HEK293 (cell line): ENCODE data around the gene AKAP12.

ENCODE experiments used
- BCL11A ChIP-seq: fragments of 450-650 bp; formaldehyde crosslinking; IDR thresholded peaks from 2 replicates; pipeline ENCODE4 v1.5.1; 2016; ENCODE audit warnings: low read depth, missing biosample characterization, missing genetic modification characterization
- KLF8 ChIP-seq: fragments of 450-650 bp; formaldehyde crosslinking; IDR thresholded peaks from 2 replicates; pipeline ENCODE4 v1.5.1; 2016; ENCODE audit warnings: missing biosample characterization, missing genetic modification characterization
- ZNF707 ChIP-seq: fragments of 450-650 bp; formaldehyde crosslinking; IDR thresholded peaks from 2 replicates; pipeline ENCODE4 v1.5.1; 2016; ENCODE audit warnings: missing biosample characterization, missing genetic modification characterization
- ZNF747 ChIP-seq: fragments of 450-650 bp; formaldehyde crosslinking; IDR thresholded peaks from 2 replicates; pipeline ENCODE4 v1.5.1; 2016; ENCODE audit warnings: missing biosample characterization, missing genetic modification characterization
- TF ChIP-seq, protein P1 (sequence below): fragments of 450-650 bp; formaldehyde crosslinking; IDR thresholded peaks from 2 replicates; pipeline ENCODE4 v1.5.1; 2016; ENCODE audit warnings: missing biosample characterization, missing genetic modification characterization
- TF ChIP-seq, protein P2 (sequence below): IDR thresholded peaks from 2 replicates; pipeline ENCODE4 v1.6.1; 2011; ENCODE audit warnings: mild to moderate bottlenecking, low read depth, low read length, borderline replicate concordance
- TF ChIP-seq, protein P3 (sequence below): fragments of 450-650 bp; formaldehyde crosslinking; IDR thresholded peaks from 2 replicates; pipeline ENCODE4 v1.5.1; 2016; ENCODE audit warnings: missing biosample characterization, missing genetic modification characterization
- TF ChIP-seq, protein P4 (sequence below): fragments of 450-650 bp; formaldehyde crosslinking; IDR thresholded peaks from 2 replicates; pipeline ENCODE4 v1.5.1; 2016; ENCODE audit warnings: missing biosample characterization, missing genetic modification characterization
- TF ChIP-seq, protein P5 (sequence below): fragments of 450-650 bp; formaldehyde crosslinking; conservative IDR thresholded peaks from 2 replicates; pipeline ENCODE4 v1.5.1; 2016; ENCODE audit warnings: low read depth, missing biosample characterization, missing genetic modification characterization

GRCh38 chr6:151297886-151298285, 58.1 kb downstream of the AKAP12 start:
- TF ChIP-seq, protein P1, sequence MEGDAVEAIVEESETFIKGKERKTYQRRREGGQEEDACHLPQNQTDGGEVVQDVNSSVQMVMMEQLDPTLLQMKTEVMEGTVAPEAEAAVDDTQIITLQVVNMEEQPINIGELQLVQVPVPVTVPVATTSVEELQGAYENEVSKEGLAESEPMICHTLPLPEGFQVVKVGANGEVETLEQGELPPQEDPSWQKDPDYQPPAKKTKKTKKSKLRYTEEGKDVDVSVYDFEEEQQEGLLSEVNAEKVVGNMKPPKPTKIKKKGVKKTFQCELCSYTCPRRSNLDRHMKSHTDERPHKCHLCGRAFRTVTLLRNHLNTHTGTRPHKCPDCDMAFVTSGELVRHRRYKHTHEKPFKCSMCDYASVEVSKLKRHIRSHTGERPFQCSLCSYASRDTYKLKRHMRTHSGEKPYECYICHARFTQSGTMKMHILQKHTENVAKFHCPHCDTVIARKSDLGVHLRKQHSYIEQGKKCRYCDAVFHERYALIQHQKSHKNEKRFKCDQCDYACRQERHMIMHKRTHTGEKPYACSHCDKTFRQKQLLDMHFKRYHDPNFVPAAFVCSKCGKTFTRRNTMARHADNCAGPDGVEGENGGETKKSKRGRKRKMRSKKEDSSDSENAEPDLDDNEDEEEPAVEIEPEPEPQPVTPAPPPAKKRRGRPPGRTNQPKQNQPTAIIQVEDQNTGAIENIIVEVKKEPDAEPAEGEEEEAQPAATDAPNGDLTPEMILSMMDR (tag by site-specific recombination) = no peak
- TF ChIP-seq KLF8 (tag by site-specific recombination) (no peak), ZNF747 (tag by site-specific recombination) (no peak), ZNF707 (tag by site-specific recombination) (no peak), BCL11A (tag by site-specific recombination) (no peak)
- TF ChIP-seq, protein P2, sequence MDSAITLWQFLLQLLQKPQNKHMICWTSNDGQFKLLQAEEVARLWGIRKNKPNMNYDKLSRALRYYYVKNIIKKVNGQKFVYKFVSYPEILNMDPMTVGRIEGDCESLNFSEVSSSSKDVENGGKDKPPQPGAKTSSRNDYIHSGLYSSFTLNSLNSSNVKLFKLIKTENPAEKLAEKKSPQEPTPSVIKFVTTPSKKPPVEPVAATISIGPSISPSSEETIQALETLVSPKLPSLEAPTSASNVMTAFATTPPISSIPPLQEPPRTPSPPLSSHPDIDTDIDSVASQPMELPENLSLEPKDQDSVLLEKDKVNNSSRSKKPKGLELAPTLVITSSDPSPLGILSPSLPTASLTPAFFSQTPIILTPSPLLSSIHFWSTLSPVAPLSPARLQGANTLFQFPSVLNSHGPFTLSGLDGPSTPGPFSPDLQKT = no peak
- TF ChIP-seq, protein P3, sequence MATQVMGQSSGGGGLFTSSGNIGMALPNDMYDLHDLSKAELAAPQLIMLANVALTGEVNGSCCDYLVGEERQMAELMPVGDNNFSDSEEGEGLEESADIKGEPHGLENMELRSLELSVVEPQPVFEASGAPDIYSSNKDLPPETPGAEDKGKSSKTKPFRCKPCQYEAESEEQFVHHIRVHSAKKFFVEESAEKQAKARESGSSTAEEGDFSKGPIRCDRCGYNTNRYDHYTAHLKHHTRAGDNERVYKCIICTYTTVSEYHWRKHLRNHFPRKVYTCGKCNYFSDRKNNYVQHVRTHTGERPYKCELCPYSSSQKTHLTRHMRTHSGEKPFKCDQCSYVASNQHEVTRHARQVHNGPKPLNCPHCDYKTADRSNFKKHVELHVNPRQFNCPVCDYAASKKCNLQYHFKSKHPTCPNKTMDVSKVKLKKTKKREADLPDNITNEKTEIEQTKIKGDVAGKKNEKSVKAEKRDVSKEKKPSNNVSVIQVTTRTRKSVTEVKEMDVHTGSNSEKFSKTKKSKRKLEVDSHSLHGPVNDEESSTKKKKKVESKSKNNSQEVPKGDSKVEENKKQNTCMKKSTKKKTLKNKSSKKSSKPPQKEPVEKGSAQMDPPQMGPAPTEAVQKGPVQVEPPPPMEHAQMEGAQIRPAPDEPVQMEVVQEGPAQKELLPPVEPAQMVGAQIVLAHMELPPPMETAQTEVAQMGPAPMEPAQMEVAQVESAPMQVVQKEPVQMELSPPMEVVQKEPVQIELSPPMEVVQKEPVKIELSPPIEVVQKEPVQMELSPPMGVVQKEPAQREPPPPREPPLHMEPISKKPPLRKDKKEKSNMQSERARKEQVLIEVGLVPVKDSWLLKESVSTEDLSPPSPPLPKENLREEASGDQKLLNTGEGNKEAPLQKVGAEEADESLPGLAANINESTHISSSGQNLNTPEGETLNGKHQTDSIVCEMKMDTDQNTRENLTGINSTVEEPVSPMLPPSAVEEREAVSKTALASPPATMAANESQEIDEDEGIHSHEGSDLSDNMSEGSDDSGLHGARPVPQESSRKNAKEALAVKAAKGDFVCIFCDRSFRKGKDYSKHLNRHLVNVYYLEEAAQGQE (tag by site-specific recombination) = no peak
- TF ChIP-seq, protein P4, sequence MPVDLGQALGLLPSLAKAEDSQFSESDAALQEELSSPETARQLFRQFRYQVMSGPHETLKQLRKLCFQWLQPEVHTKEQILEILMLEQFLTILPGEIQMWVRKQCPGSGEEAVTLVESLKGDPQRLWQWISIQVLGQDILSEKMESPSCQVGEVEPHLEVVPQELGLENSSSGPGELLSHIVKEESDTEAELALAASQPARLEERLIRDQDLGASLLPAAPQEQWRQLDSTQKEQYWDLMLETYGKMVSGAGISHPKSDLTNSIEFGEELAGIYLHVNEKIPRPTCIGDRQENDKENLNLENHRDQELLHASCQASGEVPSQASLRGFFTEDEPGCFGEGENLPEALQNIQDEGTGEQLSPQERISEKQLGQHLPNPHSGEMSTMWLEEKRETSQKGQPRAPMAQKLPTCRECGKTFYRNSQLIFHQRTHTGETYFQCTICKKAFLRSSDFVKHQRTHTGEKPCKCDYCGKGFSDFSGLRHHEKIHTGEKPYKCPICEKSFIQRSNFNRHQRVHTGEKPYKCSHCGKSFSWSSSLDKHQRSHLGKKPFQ (tag by site-specific recombination) = no peak
- TF ChIP-seq, protein P5, sequence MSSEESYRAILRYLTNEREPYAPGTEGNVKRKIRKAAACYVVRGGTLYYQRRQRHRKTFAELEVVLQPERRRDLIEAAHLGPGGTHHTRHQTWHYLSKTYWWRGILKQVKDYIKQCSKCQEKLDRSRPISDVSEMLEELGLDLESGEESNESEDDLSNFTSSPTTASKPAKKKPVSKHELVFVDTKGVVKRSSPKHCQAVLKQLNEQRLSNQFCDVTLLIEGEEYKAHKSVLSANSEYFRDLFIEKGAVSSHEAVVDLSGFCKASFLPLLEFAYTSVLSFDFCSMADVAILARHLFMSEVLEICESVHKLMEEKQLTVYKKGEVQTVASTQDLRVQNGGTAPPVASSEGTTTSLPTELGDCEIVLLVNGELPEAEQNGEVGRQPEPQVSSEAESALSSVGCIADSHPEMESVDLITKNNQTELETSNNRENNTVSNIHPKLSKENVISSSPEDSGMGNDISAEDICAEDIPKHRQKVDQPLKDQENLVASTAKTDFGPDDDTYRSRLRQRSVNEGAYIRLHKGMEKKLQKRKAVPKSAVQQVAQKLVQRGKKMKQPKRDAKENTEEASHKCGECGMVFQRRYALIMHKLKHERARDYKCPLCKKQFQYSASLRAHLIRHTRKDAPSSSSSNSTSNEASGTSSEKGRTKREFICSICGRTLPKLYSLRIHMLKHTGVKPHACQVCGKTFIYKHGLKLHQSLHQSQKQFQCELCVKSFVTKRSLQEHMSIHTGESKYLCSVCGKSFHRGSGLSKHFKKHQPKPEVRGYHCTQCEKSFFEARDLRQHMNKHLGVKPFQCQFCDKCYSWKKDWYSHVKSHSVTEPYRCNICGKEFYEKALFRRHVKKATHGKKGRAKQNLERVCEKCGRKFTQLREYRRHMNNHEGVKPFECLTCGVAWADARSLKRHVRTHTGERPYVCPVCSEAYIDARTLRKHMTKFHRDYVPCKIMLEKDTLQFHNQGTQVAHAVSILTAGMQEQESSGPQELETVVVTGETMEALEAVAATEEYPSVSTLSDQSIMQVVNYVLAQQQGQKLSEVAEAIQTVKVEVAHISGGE (tag by site-specific recombination) = no peak
